GM13976 (cell line): ENCODE measurements around the gene IHH.

Experiments used
- DNase-seq: peaks from one replicate; pipeline ENCODE4 v3.0.0; 2012; ENCODE audit warnings: low spot score
- CTCF ChIP-seq: IDR thresholded peaks from 2 replicates; pipeline ENCODE4 v1.5.1; 2012; ENCODE audit warnings: borderline replicate concordance, mild to moderate bottlenecking; ENCODE audit not compliant: insufficient read depth; ENCODE audit errors: extremely low read depth, missing control alignments, control extremely low read depth
- in situ Hi-C: fragments of 300-500 bp; cut with MboI; formaldehyde crosslinking; loops from one replicate; pipeline ENCODE4 v1.12.0; 2022; ENCODE audit warnings: low sequenced_read_pairs, mixed read lengths, inconsistent platforms; ENCODE audit not compliant: unreplicated experiment

Gene IHH

GRCh38 chr2:219031005-219031738, 29.5 kb downstream of the IHH start:
- no peak for DNase-seq
- in situ Hi-C loops: loop anchor here (25.0 kb wide), 1 partner anchor 281 kb away; the partner anchor contains the start of gene PTPRN
- no peak for TF ChIP-seq CTCF

GRCh38 chr2:219030177-219030940, 30.4 kb downstream of the IHH start:
- in situ Hi-C loops: loop anchor here (25.0 kb wide), 1 partner anchor 282 kb away; the partner anchor contains the start of gene PTPRN
- no peak for DNase-seq
- TF ChIP-seq CTCF: no peak

- peak; percentile 90 for TF ChIP-seq CTCF
- in situ Hi-C loops: loop anchor here (25.0 kb wide), 1 partner anchor 283 kb away; the partner anchor contains the start of gene PTPRN
- DNase-seq: peak; percentile 92
Measured at GRCh38 chr2:219029829-219030165, 30.9 kb downstream of the IHH start.

GRCh38 chr2:219028996-219029828, 31.5 kb downstream of the IHH start:
- TF ChIP-seq CTCF: no peak
- in situ Hi-C loops: loop anchor here (25.0 kb wide), 1 partner anchor 283 kb away; the partner anchor contains the start of gene PTPRN
- no peak for DNase-seq

GRCh38 chr2:219028141-219028540, 32.6 kb downstream of the IHH start:
- TF ChIP-seq CTCF: no peak
- no peak for DNase-seq
- in situ Hi-C loops: loop anchor here (25.0 kb wide), 1 partner anchor 284 kb away; the partner anchor contains the start of gene PTPRN

- in situ Hi-C loops: loop anchor here (25.0 kb wide), 1 partner anchor 285 kb away; the partner anchor contains the start of gene PTPRN
- TF ChIP-seq CTCF: no peak
- no peak for DNase-seq
Measured at GRCh38 chr2:219027511-219028055, 33.1 kb downstream of the IHH start.
